HepG2 (cell line): ENCODE measurements around the gene TAS2R4. TPM values are rescaled to one million over a fixed set of nuclear protein-coding genes. Genes with fewer than 3 reads are reported as not detected.

Experiments used
- FOXK1 ChIP-seq: sonication (generic); formaldehyde crosslinking; IDR thresholded peaks from 2 replicates; pipeline ENCODE4 v1.4.0; 2020; ENCODE audit warnings: low read depth, missing genetic modification reagents, borderline replicate concordance
- GABPA ChIP-seq, 2 experiments: IDR thresholded peaks; 2 replicates each; pipeline ENCODE4 v1.6.1; 2011 to 2016; ENCODE audit warnings: low read depth in 2 of 2, low read length in 1 of 2, missing biosample characterization in 1 of 2, missing genetic modification characterization in 1 of 2
- MED8 ChIP-seq: sonication (generic); formaldehyde crosslinking; IDR thresholded peaks from 2 replicates; pipeline ENCODE4 v1.8.1; 2023; ENCODE audit warnings: mild to moderate bottlenecking, missing genetic modification reagents; ENCODE audit not compliant: insufficient replicate concordance
- NFATC3 ChIP-seq: sonication (generic); formaldehyde crosslinking; IDR thresholded peaks from 2 replicates; pipeline ENCODE4 v1.5.1; 2020; ENCODE audit warnings: mild to moderate bottlenecking, missing genetic modification reagents
- POLR2A ChIP-seq, 2 experiments: IDR thresholded peaks; 2 replicates each; pipeline ENCODE4 v1.6.1; 2011; ENCODE audit warnings: low read depth in 2 of 2, low read length in 2 of 2, mild to moderate bottlenecking in 1 of 2, moderate library complexity in 1 of 2; ENCODE audit not compliant: insufficient read depth in 1 of 2
- PRMT3 ChIP-seq: sonication (generic); formaldehyde crosslinking; IDR thresholded peaks from 2 replicates; pipeline ENCODE4 v1.8.1; 2022; ENCODE audit warnings: low read depth, mild to moderate bottlenecking, moderate library complexity, missing genetic modification reagents, borderline replicate concordance
- SATB2 ChIP-seq: sonication (generic); formaldehyde crosslinking; IDR thresholded peaks from 2 replicates; pipeline ENCODE4 v1.5.0; 2020; ENCODE audit warnings: missing genetic modification reagents
- SRSF1 ChIP-seq: fragments of 200-400 bp; formaldehyde crosslinking; optimal IDR thresholded peaks from 2 replicates; pipeline ENCODE3; 2017; ENCODE audit warnings: mild to moderate bottlenecking, low read depth, low read length, moderate library complexity
- polyA plus RNA-seq, 8 experiments: library from polyadenylated mRNA; depleted of rRNA in 3 of 8; stranded (reverse) in 7 of 8; unstranded in 1 of 8; fragments of >200 nt; fragmentation: Illumina TruSeq in 4 of 8; extraction: Trizol in 4 of 8; gene quantifications; 2 replicates each; pipeline versions ENCODE4 v1.2.1 to v1.2.3, GENCODE V29; 2011 to 2016; ENCODE audit warnings: low read depth in 4 of 8, missing spikeins in 1 of 8, mixed read lengths in 1 of 8; ENCODE audit not compliant: insufficient read depth in 1 of 8
- total RNA-seq, 5 experiments: library from RNA; depleted of rRNA; stranded (reverse); fragments of >200 nt; fragmentation: Illumina TruSeq; extraction: Trizol; gene quantifications; 2 replicates each; pipeline ENCODE4 v1.2.3, GENCODE V29; 2016; ENCODE audit warnings: low read depth in 1 of 5
- TF ChIP-seq, protein P1 (sequence below): sonication (generic); formaldehyde crosslinking; IDR thresholded peaks from 2 replicates; pipeline ENCODE4 v1.5.0; 2020; ENCODE audit warnings: mild to moderate bottlenecking, missing genetic modification reagents, borderline replicate concordance
- TF ChIP-seq, protein P2 (sequence below): sonication (generic); formaldehyde crosslinking; IDR thresholded peaks from 2 replicates; pipeline ENCODE4 v1.4.0; 2020; ENCODE audit warnings: missing genetic modification reagents

The TAS2R4 gene
- total and polyA plus RNA-seq, 2 of the 13 experiments (the other 11 are each of a cell fraction or from before 2014, with no cell fraction given), result 0.71 to 0.80 TPM

GRCh38 chr7:141789917-141790316 lies 13.4 kb downstream of the TAS2R4 start, which contains the start of gene TAS2R5 (continued):
- TF ChIP-seq, protein P1, sequence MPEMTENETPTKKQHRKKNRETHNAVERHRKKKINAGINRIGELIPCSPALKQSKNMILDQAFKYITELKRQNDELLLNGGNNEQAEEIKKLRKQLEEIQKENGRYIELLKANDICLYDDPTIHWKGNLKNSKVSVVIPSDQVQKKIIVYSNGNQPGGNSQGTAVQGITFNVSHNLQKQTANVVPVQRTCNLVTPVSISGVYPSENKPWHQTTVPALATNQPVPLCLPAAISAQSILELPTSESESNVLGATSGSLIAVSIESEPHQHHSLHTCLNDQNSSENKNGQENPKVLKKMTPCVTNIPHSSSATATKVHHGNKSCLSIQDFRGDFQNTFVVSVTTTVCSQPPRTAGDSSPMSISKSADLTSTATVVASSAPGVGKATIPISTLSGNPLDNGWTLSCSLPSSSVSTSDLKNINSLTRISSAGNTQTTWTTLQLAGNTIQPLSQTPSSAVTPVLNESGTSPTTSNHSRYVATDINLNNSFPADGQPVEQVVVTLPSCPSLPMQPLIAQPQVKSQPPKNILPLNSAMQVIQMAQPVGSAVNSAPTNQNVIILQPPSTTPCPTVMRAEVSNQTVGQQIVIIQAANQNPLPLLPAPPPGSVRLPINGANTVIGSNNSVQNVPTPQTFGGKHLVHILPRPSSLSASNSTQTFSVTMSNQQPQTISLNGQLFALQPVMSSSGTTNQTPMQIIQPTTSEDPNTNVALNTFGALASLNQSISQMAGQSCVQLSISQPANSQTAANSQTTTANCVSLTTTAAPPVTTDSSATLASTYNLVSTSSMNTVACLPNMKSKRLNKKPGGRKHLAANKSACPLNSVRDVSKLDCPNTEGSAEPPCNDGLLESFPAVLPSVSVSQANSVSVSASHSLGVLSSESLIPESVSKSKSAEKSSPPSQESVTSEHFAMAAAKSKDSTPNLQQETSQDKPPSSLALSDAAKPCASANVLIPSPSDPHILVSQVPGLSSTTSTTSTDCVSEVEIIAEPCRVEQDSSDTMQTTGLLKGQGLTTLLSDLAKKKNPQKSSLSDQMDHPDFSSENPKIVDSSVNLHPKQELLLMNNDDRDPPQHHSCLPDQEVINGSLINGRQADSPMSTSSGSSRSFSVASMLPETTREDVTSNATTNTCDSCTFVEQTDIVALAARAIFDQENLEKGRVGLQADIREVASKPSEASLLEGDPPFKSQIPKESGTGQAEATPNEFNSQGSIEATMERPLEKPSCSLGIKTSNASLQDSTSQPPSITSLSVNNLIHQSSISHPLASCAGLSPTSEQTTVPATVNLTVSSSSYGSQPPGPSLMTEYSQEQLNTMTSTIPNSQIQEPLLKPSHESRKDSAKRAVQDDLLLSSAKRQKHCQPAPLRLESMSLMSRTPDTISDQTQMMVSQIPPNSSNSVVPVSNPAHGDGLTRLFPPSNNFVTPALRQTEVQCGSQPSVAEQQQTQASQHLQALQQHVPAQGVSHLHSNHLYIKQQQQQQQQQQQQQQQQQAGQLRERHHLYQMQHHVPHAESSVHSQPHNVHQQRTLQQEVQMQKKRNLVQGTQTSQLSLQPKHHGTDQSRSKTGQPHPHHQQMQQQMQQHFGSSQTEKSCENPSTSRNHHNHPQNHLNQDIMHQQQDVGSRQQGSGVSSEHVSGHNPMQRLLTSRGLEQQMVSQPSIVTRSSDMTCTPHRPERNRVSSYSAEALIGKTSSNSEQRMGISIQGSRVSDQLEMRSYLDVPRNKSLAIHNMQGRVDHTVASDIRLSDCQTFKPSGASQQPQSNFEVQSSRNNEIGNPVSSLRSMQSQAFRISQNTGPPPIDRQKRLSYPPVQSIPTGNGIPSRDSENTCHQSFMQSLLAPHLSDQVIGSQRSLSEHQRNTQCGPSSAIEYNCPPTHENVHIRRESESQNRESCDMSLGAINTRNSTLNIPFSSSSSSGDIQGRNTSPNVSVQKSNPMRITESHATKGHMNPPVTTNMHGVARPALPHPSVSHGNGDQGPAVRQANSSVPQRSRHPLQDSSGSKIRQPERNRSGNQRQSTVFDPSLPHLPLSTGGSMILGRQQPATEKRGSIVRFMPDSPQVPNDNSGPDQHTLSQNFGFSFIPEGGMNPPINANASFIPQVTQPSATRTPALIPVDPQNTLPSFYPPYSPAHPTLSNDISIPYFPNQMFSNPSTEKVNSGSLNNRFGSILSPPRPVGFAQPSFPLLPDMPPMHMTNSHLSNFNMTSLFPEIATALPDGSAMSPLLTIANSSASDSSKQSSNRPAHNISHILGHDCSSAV (CRISPR knock-in tag), result no peak
- no peak for TF ChIP-seq NFATC3
- TF ChIP-seq, protein P2, sequence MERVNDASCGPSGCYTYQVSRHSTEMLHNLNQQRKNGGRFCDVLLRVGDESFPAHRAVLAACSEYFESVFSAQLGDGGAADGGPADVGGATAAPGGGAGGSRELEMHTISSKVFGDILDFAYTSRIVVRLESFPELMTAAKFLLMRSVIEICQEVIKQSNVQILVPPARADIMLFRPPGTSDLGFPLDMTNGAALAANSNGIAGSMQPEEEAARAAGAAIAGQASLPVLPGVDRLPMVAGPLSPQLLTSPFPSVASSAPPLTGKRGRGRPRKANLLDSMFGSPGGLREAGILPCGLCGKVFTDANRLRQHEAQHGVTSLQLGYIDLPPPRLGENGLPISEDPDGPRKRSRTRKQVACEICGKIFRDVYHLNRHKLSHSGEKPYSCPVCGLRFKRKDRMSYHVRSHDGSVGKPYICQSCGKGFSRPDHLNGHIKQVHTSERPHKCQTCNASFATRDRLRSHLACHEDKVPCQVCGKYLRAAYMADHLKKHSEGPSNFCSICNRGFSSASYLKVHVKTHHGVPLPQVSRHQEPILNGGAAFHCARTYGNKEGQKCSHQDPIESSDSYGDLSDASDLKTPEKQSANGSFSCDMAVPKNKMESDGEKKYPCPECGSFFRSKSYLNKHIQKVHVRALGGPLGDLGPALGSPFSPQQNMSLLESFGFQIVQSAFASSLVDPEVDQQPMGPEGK, result no peak
- TF ChIP-seq PRMT3 (CRISPR knock-in tag), result no peak
- TF ChIP-seq SRSF1, result no peak
- TF ChIP-seq POLR2A (IDR thresholded peaks at IDR 0.05; ENCODE audit: insufficient read depth in 1 of 2, low read depth in 2 of 2, low read length in 2 of 2), result no peak
- TF ChIP-seq SATB2 (CRISPR knock-in tag), result no peak
- TF ChIP-seq FOXK1 (CRISPR knock-in tag), result no peak
- TF ChIP-seq GABPA (IDR thresholded peaks at IDR 0.05; ENCODE audit: low read depth, low read length), result no peak
- no peak for TF ChIP-seq GABPA (CRISPR knock-in tag; IDR thresholded peaks at IDR 0.05; ENCODE audit: low read depth)
- TF ChIP-seq MED8 (CRISPR knock-in tag), result no peak
